ENCODE measurements around the gene P2RX1. TPM values are rescaled to one million over a fixed set of nuclear protein-coding genes. Genes with fewer than 3 reads are reported as not detected.

The P2RX1 gene
- total and polyA plus RNA-seq, 2 of the 4 experiments (the other 2 are of a cell fraction) = not detected

- ATAC-seq (ENCODE audit: low read depth) (no peak), DNase-seq (peak; percentile 47)
- 20% methylated on average over 1 of the region's 2 CpGs; no CpG with 5 or more reads in 1 of the 2 experiments for WGBS, 2 experiments (ENCODE audit: extremely low coverage in 2 of 2, insufficient read length in 1 of 2)
- CTCF ChIA-PET = interaction anchor here (0.5 kb wide), 1 partner anchor 19 kb away, joined by 3 read pairs; no protein-coding TSS in a partner anchor
- Histone ChIP-seq H3K79me1 (ENCODE audit: low read depth in 1 of 2, low read length in 2 of 2) (peaks cover 3 to 22% of the 10 kb centered on the region in 2 experiments; a peak in 3 of 4 replicates), H2BK20ac (ENCODE audit: low read depth, low read length) (peak overlapping the region; percentile 23; the same call in 1 of the 2 replicates), H2BK5ac (ENCODE audit: low read depth, low read length, poor library complexity, severe bottlenecking) (no peak overlapping the region), H3K4me1 (ENCODE audit: control insufficient read depth, insufficient read depth, low read length) (peaks cover 21% of the 10 kb centered on the region), H3K4ac (ENCODE audit: low read depth, low read length) (no peak overlapping the region), H2AK9ac (replicated peaks; ENCODE audit: low read depth, low read length, poor library complexity) (peak overlapping the region; percentile 63), H2AFZ (replicated peaks; ENCODE audit: low read length, poor library complexity) (peak overlapping the region; percentile 54), H3K23ac (ENCODE audit: low read depth, low read length) (no peak overlapping the region), H3K36me3 (ENCODE audit: control insufficient read depth, insufficient read depth, low read length) (no peaks in the 10 kb centered on the region), H4K8ac (ENCODE audit: low read depth in 2 of 2, low read length in 2 of 2) (no peak overlapping the region), H2BK15ac (ENCODE audit: low read depth, low read length) (no peak overlapping the region), H3K9me3 (ENCODE audit: control insufficient read depth, insufficient read depth, low read length) (no peaks in the 10 kb centered on the region), H3K56ac (ENCODE audit: extremely low read depth, insufficient read depth, low read length) (no peak overlapping the region), H2BK120ac (ENCODE audit: low read depth, low read length) (no peak overlapping the region), H3K18ac (ENCODE audit: low read depth, low read length) (no peak overlapping the region), H4K20me1 (ENCODE audit: insufficient read depth, low read length) (peaks cover 6% of the 10 kb centered on the region; the same call in 1 of the 2 replicates), H3K4me3 (ENCODE audit: insufficient read depth, low read depth, low read length) (no peak overlapping the region), H4K91ac (ENCODE audit: insufficient read depth, low read depth, low read length) (no peak overlapping the region), H3K27ac (ENCODE audit: insufficient read depth, low read length) (no peak overlapping the region), H3K4me2 (ENCODE audit: low read depth, low read length) (no peak overlapping the region), H3K14ac (replicated peaks; ENCODE audit: low read depth, low read length) (no peak overlapping the region; the same call in 1 of the 2 replicates), H4K5ac (ENCODE audit: low read depth, low read length) (no peak overlapping the region), H3K9me1 (ENCODE audit: insufficient read depth, low read length) (peaks cover 23% of the 10 kb centered on the region), H2AK5ac (ENCODE audit: low read depth, low read length) (peak overlapping the region; percentile 3; the same call in 1 of the 2 replicates), H3K27me3 (ENCODE audit: control insufficient read depth, insufficient read depth, low read length) (peaks cover 2% of the 10 kb centered on the region; the same call in 1 of the 2 replicates), H3K9ac (ENCODE audit: low read depth, low read length) (no peak overlapping the region)
- intact Hi-C loops (cut with micrococcal nuclease) = no loop called here
- TF ChIP-seq SMC3 (IDR thresholded peaks at IDR 0.05; ENCODE audit: low read depth, low read length) = no peak
- TF ChIP-seq POLR2A (IDR thresholded peaks at IDR 0.05; ENCODE audit: low read depth, low read length) = no peak
- no peak for TF ChIP-seq RAD21 (IDR thresholded peaks at IDR 0.05; ENCODE audit: low read length)
- no peak for TF ChIP-seq CEBPB (IDR thresholded peaks at IDR 0.05; ENCODE audit: low read depth, low read length)
- no peak for TF ChIP-seq CHD1 (IDR thresholded peaks at IDR 0.05; ENCODE audit: low read depth, low read length)
- no peak for TF ChIP-seq NFE2L2 (IDR thresholded peaks at IDR 0.05; ENCODE audit: low read depth, low read length)
- no peak for TF ChIP-seq FOS (IDR thresholded peaks at IDR 0.05; ENCODE audit: low read depth, low read length)
- TF ChIP-seq, protein P1, sequence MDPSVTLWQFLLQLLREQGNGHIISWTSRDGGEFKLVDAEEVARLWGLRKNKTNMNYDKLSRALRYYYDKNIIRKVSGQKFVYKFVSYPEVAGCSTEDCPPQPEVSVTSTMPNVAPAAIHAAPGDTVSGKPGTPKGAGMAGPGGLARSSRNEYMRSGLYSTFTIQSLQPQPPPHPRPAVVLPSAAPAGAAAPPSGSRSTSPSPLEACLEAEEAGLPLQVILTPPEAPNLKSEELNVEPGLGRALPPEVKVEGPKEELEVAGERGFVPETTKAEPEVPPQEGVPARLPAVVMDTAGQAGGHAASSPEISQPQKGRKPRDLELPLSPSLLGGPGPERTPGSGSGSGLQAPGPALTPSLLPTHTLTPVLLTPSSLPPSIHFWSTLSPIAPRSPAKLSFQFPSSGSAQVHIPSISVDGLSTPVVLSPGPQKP (IDR thresholded peaks at IDR 0.05; ENCODE audit: borderline replicate concordance, low read depth, low read length) = no peak
- TF ChIP-seq RFX5 (IDR thresholded peaks at IDR 0.05; ENCODE audit: low read depth, low read length) = no peak
- no peak for TF ChIP-seq CTCF (conservative IDR thresholded peaks at IDR 0.05; ENCODE audit: low read depth, low read length)
- no peak for TF ChIP-seq USF2 (IDR thresholded peaks at IDR 0.05; ENCODE audit: low read depth, low read length)
- TF ChIP-seq MXI1 (IDR thresholded peaks at IDR 0.05; ENCODE audit: borderline replicate concordance, low read depth, low read length) = no peak
- TF ChIP-seq MAZ (IDR thresholded peaks at IDR 0.05; ENCODE audit: borderline replicate concordance, low read depth, low read length) = no peak
- no peak for TF ChIP-seq BHLHE40 (IDR thresholded peaks at IDR 0.05; ENCODE audit: low read depth, low read length)
- no peak for TF ChIP-seq MAFK (IDR thresholded peaks at IDR 0.05; ENCODE audit: low read depth, low read length)
- TF ChIP-seq RCOR1 (IDR thresholded peaks at IDR 0.05; ENCODE audit: insufficient replicate concordance, low read length) = no peak
- in situ Hi-C loops (cut with MboI; ENCODE audit: low sequenced_read_pairs) = no loop called here
- dilution Hi-C loops (cut with HindIII; ENCODE audit: low sequenced_read_pairs, unreplicated experiment) = no loop called here
- POLR2A ChIA-PET (ENCODE audit: unreplicated experiment) = no interaction called here
- BruUV-seq (replicated peaks) = no TSS peak
Observed at GRCh38 chr17:3894911-3895343, 21.3 kb downstream of the P2RX1 start.
